ENCODE data around the gene PVALEF.
"Not testable (repeated sequence)": the region's sequence is repeated elsewhere in the genome, so short reads cannot be mapped to it uniquely, and the experiment has no call there.

PVALEF gene

DNA sequence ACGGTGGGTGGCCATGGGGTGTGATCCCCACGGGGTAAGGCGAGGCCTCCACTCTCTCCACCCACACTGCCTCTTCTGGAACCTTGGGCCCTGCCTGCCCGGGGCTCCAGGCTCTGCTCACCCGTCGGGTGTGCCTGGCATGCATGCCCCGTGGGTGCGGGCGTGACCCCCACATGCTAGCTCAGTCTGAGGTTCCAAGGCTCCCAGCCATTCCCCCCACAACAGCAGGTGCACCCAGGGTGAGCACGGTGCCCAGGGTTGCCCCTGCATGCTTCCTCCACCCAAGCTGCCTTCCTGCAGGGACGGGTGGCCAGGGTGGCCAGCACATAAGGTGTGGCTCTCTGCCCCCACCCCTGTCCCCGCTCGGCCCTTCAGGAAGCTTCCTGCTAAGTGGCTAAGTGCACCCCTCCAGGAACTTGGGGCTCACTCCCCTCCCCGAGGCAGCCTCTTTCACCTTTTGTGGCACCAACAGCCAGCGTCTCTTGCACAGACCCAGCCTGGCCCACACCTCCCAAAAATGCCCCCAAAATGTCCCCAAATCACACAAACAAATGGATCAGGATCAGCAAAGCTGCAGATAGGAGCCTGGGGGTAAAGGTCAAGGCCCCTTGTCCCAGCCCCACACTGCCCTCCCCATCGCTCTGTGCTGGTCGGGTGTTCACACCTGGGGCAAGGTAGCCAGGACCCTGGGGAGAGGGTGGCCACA is 21.4 kb upstream of the PVALEF start:
- H3K4me3 ChIP-seq (ENCODE audit: low read depth, low read length), result no peak overlapping the region
- no peak for DNase-seq (ENCODE audit: low read depth)
- in situ Hi-C loops (cut with HindIII; ENCODE audit: low sequenced_read_pairs), result loop anchor here (5.0 kb wide), 1 partner anchor 43 kb away; no protein-coding TSS in a partner anchor
- TF ChIP-seq CTCF (IDR thresholded peaks at IDR 0.05; ENCODE audit: low read depth, low read length, missing control alignments), result no peak

GRCh38 chr17:81144423-81144781 is 20.9 kb upstream of the PVALEF start:
- no peak overlapping the region for H3K4me3 ChIP-seq (ENCODE audit: low read depth, low read length)
- no peak for TF ChIP-seq CTCF (IDR thresholded peaks at IDR 0.05; ENCODE audit: low read depth, low read length, missing control alignments)
- in situ Hi-C loops (cut with HindIII; ENCODE audit: low sequenced_read_pairs), result loop anchor here (5.0 kb wide), 1 partner anchor 43 kb away; no protein-coding TSS in a partner anchor
- DNase-seq (ENCODE audit: low read depth), result no peak

GRCh38 chr17:81146208-81146607 is 19.1 kb upstream of the PVALEF start:
- in situ Hi-C loops (cut with HindIII; ENCODE audit: low sequenced_read_pairs); DNase-seq (ENCODE audit: low read depth); H3K4me3 ChIP-seq (ENCODE audit: low read depth, low read length): not testable (repeated sequence)

DNA sequence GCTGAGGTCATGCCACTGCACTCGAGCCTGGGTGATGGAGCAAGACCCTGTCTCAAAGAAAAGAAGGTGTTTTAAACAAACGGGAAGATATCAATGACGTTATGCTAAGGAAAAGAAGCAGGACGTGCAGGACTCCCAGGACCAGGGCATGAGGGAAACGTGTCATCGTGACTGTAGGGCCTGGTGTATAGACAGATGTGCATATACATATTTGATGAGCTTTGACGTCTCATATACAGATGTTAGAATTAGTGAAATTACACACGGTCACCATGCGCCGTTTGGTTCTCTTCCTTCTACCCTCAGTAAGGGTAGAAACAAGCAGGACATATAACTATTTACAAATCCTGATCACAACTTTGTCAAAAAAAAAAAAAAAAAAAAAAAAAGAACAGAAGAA is 17.6 kb upstream of the PVALEF start:
- H3K4me3 ChIP-seq (ENCODE audit: low read depth, low read length), result no peak overlapping the region
- no peak for DNase-seq (ENCODE audit: low read depth)
- in situ Hi-C loops (cut with HindIII; ENCODE audit: low sequenced_read_pairs), result no loop called here
- no peak for TF ChIP-seq CTCF (IDR thresholded peaks at IDR 0.05; ENCODE audit: low read depth, low read length, missing control alignments)

- no peak for DNase-seq (ENCODE audit: low read depth)
- TF ChIP-seq CTCF (IDR thresholded peaks at IDR 0.05; ENCODE audit: low read depth, low read length, missing control alignments), result no peak
- in situ Hi-C loops (cut with HindIII; ENCODE audit: low sequenced_read_pairs), result no loop called here
- no peak overlapping the region for H3K4me3 ChIP-seq (ENCODE audit: low read depth, low read length)
These were observed 16.7 kb upstream of the PVALEF start for GRCh38 chr17:81148571-81148970.

- in situ Hi-C loops (cut with HindIII; ENCODE audit: low sequenced_read_pairs), result no loop called here
- TF ChIP-seq CTCF (IDR thresholded peaks at IDR 0.05; ENCODE audit: low read depth, low read length, missing control alignments), result no peak
- no peak overlapping the region for H3K4me3 ChIP-seq (ENCODE audit: low read depth, low read length)
- no peak for DNase-seq (ENCODE audit: low read depth)
These were observed 16.2 kb upstream of the PVALEF start for GRCh38 chr17:81148986-81149533.

GRCh38 chr17:81150377-81151077 is 14.8 kb upstream of the PVALEF start:
- DNase-seq (ENCODE audit: low read depth), result no peak
- H3K4me3 ChIP-seq (ENCODE audit: low read depth, low read length), result no peak overlapping the region
- in situ Hi-C loops (cut with HindIII; ENCODE audit: low sequenced_read_pairs), result no loop called here
- TF ChIP-seq CTCF (IDR thresholded peaks at IDR 0.05; ENCODE audit: low read depth, low read length, missing control alignments), result no peak

Measured in astrocyte of the cerebellum (primary cell).